Neural progenitor cell (in vitro differentiated cells): Measurements from ENCODE around the gene FGD6.

Source experiments
- EZH2 ChIP-seq: fragments of 200-600 bp; sonication (generic); IDR thresholded peaks from 2 replicates; pipeline ENCODE4 v1.6.1; 2017; ENCODE audit warnings: antibody characterized with exemption, mild to moderate bottlenecking, moderate library complexity
- EZH2phosphoT487 ChIP-seq: fragments of 200-600 bp; sonication (generic); IDR thresholded peaks from 2 replicates; pipeline ENCODE4 v1.6.1; 2017; ENCODE audit warnings: antibody characterized with exemption
- TF ChIP-seq, protein P1 (sequence below): fragments of 200-600 bp; sonication (generic); IDR thresholded peaks from 2 replicates; pipeline ENCODE4 v1.5.1; 2017; ENCODE audit warnings: antibody characterized with exemption, mild to moderate bottlenecking

DNA sequence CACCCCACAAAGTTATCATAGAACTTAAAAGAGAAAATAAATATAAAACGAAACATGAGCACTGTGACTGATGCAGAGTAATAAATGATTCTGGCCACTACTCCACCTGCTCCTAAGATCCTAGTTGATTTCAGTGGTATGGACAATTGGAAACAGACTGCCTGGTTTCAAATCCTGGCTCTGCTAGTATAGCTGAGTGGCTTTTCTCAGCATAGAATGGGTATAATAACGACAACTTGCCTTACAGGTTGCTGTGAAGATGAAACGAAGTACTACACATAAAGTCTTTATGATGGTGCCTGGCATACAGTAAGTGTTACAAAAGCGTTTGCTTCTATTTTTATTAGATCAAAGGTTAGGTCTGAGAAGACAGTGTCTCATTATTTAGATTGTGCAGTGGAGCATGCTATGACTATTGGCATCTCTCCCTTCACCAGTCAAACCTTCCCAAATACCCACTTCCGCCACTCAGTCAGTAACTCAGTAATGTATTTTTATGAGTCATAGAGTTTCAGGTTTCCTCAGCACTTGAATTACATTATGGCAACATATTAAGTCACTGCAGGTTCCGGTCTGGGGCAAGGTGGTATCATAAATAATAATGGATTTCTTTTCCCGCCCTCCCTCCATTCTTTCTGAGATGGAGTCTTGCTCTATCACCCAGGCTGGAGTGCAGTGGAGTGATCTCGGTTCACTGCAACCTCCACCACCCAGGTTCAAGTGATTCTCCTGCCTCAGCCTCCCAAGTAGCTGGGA is 114.2 kb downstream of the FGD6 start:
- no peak for TF ChIP-seq EZH2
- TF ChIP-seq, protein P1, sequence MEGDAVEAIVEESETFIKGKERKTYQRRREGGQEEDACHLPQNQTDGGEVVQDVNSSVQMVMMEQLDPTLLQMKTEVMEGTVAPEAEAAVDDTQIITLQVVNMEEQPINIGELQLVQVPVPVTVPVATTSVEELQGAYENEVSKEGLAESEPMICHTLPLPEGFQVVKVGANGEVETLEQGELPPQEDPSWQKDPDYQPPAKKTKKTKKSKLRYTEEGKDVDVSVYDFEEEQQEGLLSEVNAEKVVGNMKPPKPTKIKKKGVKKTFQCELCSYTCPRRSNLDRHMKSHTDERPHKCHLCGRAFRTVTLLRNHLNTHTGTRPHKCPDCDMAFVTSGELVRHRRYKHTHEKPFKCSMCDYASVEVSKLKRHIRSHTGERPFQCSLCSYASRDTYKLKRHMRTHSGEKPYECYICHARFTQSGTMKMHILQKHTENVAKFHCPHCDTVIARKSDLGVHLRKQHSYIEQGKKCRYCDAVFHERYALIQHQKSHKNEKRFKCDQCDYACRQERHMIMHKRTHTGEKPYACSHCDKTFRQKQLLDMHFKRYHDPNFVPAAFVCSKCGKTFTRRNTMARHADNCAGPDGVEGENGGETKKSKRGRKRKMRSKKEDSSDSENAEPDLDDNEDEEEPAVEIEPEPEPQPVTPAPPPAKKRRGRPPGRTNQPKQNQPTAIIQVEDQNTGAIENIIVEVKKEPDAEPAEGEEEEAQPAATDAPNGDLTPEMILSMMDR, result no peak
- no peak for TF ChIP-seq EZH2phosphoT487
